Measurements from ENCODE around the gene MAD1L1. TPM values are rescaled to one million over a fixed set of nuclear protein-coding genes. Genes with fewer than 3 reads are reported as not detected.

MAD1L1 gene
- total and polyA plus RNA-seq, 4 donors = 12.8 to 20.7 (median 16.5) TPM

GRCh38 chr7:1964913-1965578 lies 267.7 kb downstream of the MAD1L1 start (continued):
- no peak for TF ChIP-seq HNF4G (IDR thresholded peaks at IDR 0.05)
- no peak for TF ChIP-seq ZBTB33 (IDR thresholded peaks at IDR 0.05)
- TF ChIP-seq RXRA (IDR thresholded peaks at IDR 0.05) = no peak
- TF ChIP-seq HNF4A (conservative IDR thresholded peaks at IDR 0.05) = no peak
- no peak for TF ChIP-seq TAF1 (conservative IDR thresholded peaks at IDR 0.05)
- TF ChIP-seq NR2F2 (IDR thresholded peaks at IDR 0.05) = no peak

- H3K27me3 ChIP-seq (ENCODE audit: control insufficient read depth in 4 of 4, insufficient read depth in 4 of 4, low read length in 3 of 4) = no peaks in the 10 kb centered on the region
- WGBS = 94% methylated on average over 25 of the region's 25 CpGs
- H3K4me3 ChIP-seq (ENCODE audit: low read depth in 1 of 3, low read length in 3 of 3) = no peak overlapping the region
- H3K27ac ChIP-seq (ENCODE audit: low read depth in 1 of 2, low read length in 2 of 2) = no peak overlapping the region
- no peak for DNase-seq (ENCODE audit: low spot score)
- H3K36me3 ChIP-seq (ENCODE audit: control insufficient read depth in 4 of 4, insufficient read depth in 3 of 4, low read depth in 1 of 4, low read length in 3 of 4) = no peaks in the 10 kb centered on the region
- H3K4me1 ChIP-seq (ENCODE audit: control insufficient read depth in 4 of 4, insufficient read depth in 4 of 4, low read length in 3 of 4) = no peaks in the 10 kb centered on the region
- no peak overlapping the region for H3K9ac ChIP-seq (ENCODE audit: low read depth in 1 of 2, low read length in 2 of 2)
- H3K9me3 ChIP-seq (ENCODE audit: control insufficient read depth in 4 of 4, low read length in 3 of 4) = no peaks in the 10 kb centered on the region
- TF ChIP-seq HNF4G (IDR thresholded peaks at IDR 0.05) (no peak), JUND (IDR thresholded peaks at IDR 0.05) (no peak), CTCF (IDR thresholded peaks at IDR 0.05; ENCODE audit: low read depth, low read length, missing input control) (no peak), SP1 (IDR thresholded peaks at IDR 0.05) (no peak), TAF1 (conservative IDR thresholded peaks at IDR 0.05) (no peak), REST (IDR thresholded peaks at IDR 0.05) (no peak), NR2F2 (IDR thresholded peaks at IDR 0.05) (no peak), YY1 (IDR thresholded peaks at IDR 0.05) (no peak), GABPA (IDR thresholded peaks at IDR 0.05 in 1 of 2, conservative IDR thresholded peaks at IDR 0.05 in 1 of 2) (no peak), RXRA (IDR thresholded peaks at IDR 0.05) (no peak), HNF4A (conservative IDR thresholded peaks at IDR 0.05) (no peak), ATF3 (IDR thresholded peaks at IDR 0.05) (no peak), FOXA1 (IDR thresholded peaks at IDR 0.05) (no peak), EGR1 (IDR thresholded peaks at IDR 0.05; ENCODE audit: low read depth in 2 of 2) (no peak), MAX (IDR thresholded peaks at IDR 0.05) (no peak), RAD21 (IDR thresholded peaks at IDR 0.05) (no peak), FOXA2 (IDR thresholded peaks at IDR 0.05) (no peak), ZBTB33 (IDR thresholded peaks at IDR 0.05) (no peak)
Observed at GRCh38 chr7:1964211-1964912, 268.4 kb downstream of the MAD1L1 start.
